Measurements from ENCODE around the gene CSF3R.

- TF ChIP-seq, protein P1, sequence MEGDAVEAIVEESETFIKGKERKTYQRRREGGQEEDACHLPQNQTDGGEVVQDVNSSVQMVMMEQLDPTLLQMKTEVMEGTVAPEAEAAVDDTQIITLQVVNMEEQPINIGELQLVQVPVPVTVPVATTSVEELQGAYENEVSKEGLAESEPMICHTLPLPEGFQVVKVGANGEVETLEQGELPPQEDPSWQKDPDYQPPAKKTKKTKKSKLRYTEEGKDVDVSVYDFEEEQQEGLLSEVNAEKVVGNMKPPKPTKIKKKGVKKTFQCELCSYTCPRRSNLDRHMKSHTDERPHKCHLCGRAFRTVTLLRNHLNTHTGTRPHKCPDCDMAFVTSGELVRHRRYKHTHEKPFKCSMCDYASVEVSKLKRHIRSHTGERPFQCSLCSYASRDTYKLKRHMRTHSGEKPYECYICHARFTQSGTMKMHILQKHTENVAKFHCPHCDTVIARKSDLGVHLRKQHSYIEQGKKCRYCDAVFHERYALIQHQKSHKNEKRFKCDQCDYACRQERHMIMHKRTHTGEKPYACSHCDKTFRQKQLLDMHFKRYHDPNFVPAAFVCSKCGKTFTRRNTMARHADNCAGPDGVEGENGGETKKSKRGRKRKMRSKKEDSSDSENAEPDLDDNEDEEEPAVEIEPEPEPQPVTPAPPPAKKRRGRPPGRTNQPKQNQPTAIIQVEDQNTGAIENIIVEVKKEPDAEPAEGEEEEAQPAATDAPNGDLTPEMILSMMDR (IDR thresholded peaks at IDR 0.05; ENCODE audit: extremely low read depth in 1 of 2, insufficient read depth in 1 of 2, low read depth in 1 of 2, low read length in 2 of 2) = no peak
- TF ChIP-seq GATA2 (IDR thresholded peaks at IDR 0.05; ENCODE audit: insufficient read depth, insufficient read length, low read depth, low read length) (no peak), MYC (IDR thresholded peaks at IDR 0.05; ENCODE audit: low read depth, low read length) (no peak), POLR2A (IDR thresholded peaks at IDR 0.05; ENCODE audit: low read depth, low read length) (no peak), EZH2 (IDR thresholded peaks at IDR 0.05; ENCODE audit: borderline replicate concordance, low read depth, low read length, severe bottlenecking) (no peak), POLR2AphosphoS5 (IDR thresholded peaks at IDR 0.05; ENCODE audit: insufficient read depth, low read depth, low read length) (no peak), JUN (IDR thresholded peaks at IDR 0.05; ENCODE audit: borderline replicate concordance, insufficient read depth, insufficient read length, low read depth) (no peak), FOS (IDR thresholded peaks at IDR 0.05; ENCODE audit: borderline replicate concordance, insufficient read depth, low read length) (no peak)
- TF ChIP-seq, protein P2, sequence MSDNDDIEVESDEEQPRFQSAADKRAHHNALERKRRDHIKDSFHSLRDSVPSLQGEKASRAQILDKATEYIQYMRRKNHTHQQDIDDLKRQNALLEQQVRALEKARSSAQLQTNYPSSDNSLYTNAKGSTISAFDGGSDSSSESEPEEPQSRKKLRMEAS (IDR thresholded peaks at IDR 0.05; ENCODE audit: insufficient read depth, insufficient read length) = no peak
Observed at GRCh38 chr1:36458910-36459309, 23.8 kb downstream of the CSF3R start.

Data from endothelial cell of umbilical vein (primary cell).